Body of pancreas (tissue), 4 donors: ENCODE data around the gene EML6. TPM values are rescaled to one million over a fixed set of nuclear protein-coding genes. Genes with fewer than 3 reads are reported as not detected.

ENCODE experiments used
- ATAC-seq: fragments of 150-250 bp; one replicate; pipeline ENCODE4 v1.9.1; 2016
- DNase-seq, 4 donors: peaks; one replicate each; pipeline ENCODE4 v3.0.0-alpha.2; 2019
- H3K27ac ChIP-seq, 4 donors: fragments of 200-600 bp; sonication (generic); 1 replicate in 3 of 4; 2 replicates in 1 of 4; pipeline versions ENCODE4 v1.5.1 to v1.6.1; 2016 to 2019; ENCODE audit warnings: mild to moderate bottlenecking in 1 of 4, mixed read lengths in 1 of 4, moderate library complexity in 1 of 4
- H3K27me3 ChIP-seq, 2 donors: fragments of 200-600 bp; sonication (generic); one replicate each; pipeline ENCODE4 v1.6.0; 2016; ENCODE audit warnings: mild to moderate bottlenecking in 1 of 2
- H3K36me3 ChIP-seq, 2 donors: fragments of 200-600 bp; sonication (generic); replicated peaks in 1 of 2; 2 replicates each; pipeline ENCODE4 v1.5.1; 2016; ENCODE audit warnings: low read depth in 2 of 2; ENCODE audit not compliant: insufficient read depth in 1 of 2
- H3K4me1 ChIP-seq: fragments of 200-600 bp; sonication (generic); one replicate; pipeline ENCODE4 v1.6.0; 2016
- H3K4me3 ChIP-seq, 2 donors: fragments of 200-600 bp; sonication (generic); 1 replicate in 1 of 2; 2 replicates in 1 of 2; pipeline ENCODE4 v1.5.1; 2016 to 2019
- H3K9me3 ChIP-seq, 3 donors: fragments of 200-600 bp; sonication (generic); 1 replicate in 2 of 3; 2 replicates in 1 of 3; pipeline ENCODE4 v1.5.1; 2016
- CTCF ChIP-seq, 7 experiments: fragments of 450-650 bp in 4 of 7; fragments of 200-600 bp in 3 of 7; sonication (generic) in 3 of 7; IDR thresholded peaks; one replicate each; pipeline ENCODE4 v1.5.1; 2016 to 2019; ENCODE audit warnings: antibody characterized with exemption in 7 of 7
- POLR2A ChIP-seq, 3 donors: fragments of 450-650 bp; IDR thresholded peaks; one replicate each; pipeline ENCODE4 v1.6.1; 2016; ENCODE audit warnings: antibody characterized with exemption in 3 of 3, mild to moderate bottlenecking in 2 of 3
- WGBS, 2 donors: methylation state at CpG; one replicate each; pipeline ENCODE4 v1.1.5; 2017; 5-methylcytosine and 5-hydroxymethylcytosine counted together
- intact Hi-C: fragments of 100-400 bp; cut with DNase I; formaldehyde crosslinking; loops from one replicate; pipeline ENCODE4 v1.15.1; 2023
- total RNA-seq, 2 donors: library from RNA; depleted of rRNA; stranded (reverse); fragments of >200 nt; gene quantifications; one replicate each; pipeline ENCODE4 v1.1.0, GENCODE V29; 2016

Gene EML6
- total RNA-seq, 2 donors from 2014 or later = 2.3 to 2.6 TPM

DNA sequence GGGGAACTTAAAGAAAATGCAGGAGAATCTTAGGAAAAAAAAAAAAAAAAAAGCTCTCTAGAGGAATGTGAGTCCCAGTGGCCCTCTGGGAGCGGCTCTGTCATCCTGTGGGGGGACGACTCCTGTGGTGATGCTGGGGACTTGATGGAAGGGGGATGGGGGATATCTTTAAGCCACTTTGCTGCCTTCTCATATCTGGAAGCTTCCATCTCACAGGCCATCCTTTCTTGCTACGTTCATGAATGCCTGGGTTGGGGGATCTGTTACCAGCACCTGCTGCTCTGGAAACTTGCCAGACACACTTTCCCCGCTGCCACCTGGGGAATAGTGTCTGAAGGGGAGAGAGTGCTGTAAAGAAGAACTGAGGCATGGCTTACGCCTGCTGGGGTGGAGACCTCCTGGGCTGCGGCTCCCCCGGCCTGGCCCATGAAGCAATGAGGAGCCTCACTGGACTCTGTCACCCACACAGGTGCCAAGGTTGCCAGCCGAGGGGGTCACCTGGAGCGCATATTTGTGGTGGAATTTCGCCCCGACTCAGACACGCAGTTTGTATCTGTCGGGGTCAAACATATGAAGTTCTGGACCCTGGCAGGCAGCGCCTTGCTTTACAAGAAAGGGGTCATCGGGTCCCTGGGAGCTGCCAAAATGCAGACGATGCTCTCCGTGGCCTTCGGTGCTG is 234.0 kb downstream of the EML6 start:
- H3K27ac ChIP-seq = no peak overlapping the region
- H3K36me3 ChIP-seq = no peaks in the 10 kb centered on the region
- H3K4me1 ChIP-seq = peaks cover 13% of the 10 kb centered on the region
- no peak overlapping the region for H3K4me3 ChIP-seq
- 90 to 91% methylated on average over 14 to 18 of the region's 18 CpGs for WGBS, 2 donors
- no peaks in the 10 kb centered on the region for H3K27me3 ChIP-seq
- no peaks in the 10 kb centered on the region for H3K9me3 ChIP-seq
- TF ChIP-seq CTCF (IDR thresholded peaks at IDR 0.05) = no peak
- TF ChIP-seq POLR2A (IDR thresholded peaks at IDR 0.05) = no peak
- intact Hi-C loops = no loop called here
- DNase-seq (no peak), ATAC-seq (no peak)

- H3K27ac ChIP-seq = no peak overlapping the region
- H3K4me3 ChIP-seq = no peak overlapping the region
- DNase-seq = no peak
- no peaks in the 10 kb centered on the region for H3K9me3 ChIP-seq
- WGBS, 2 donors = 87 to 89% methylated on average over 14 of the region's 14 CpGs
- H3K4me1 ChIP-seq = peaks cover 13% of the 10 kb centered on the region
- intact Hi-C loops = no loop called here
- no peaks in the 10 kb centered on the region for H3K36me3 ChIP-seq
- no peak for ATAC-seq
- H3K27me3 ChIP-seq = no peaks in the 10 kb centered on the region
- TF ChIP-seq POLR2A (IDR thresholded peaks at IDR 0.05) = no peak
These were observed 235.4 kb downstream of the EML6 start for GRCh38 chr2:54958717-54959371.

GRCh38 chr2:54960164-54960563 is 236.7 kb downstream of the EML6 start:
- Histone ChIP-seq H3K27me3 (no peaks in the 10 kb centered on the region), H3K27ac (no peak overlapping the region), H3K4me1 (peaks cover 13% of the 10 kb centered on the region), H3K36me3 (no peaks in the 10 kb centered on the region), H3K4me3 (no peak overlapping the region), H3K9me3 (no peaks in the 10 kb centered on the region)
- TF ChIP-seq POLR2A (IDR thresholded peaks at IDR 0.05) = no peak
- TF ChIP-seq CTCF (IDR thresholded peaks at IDR 0.05) = no peak
- ATAC-seq (no peak), DNase-seq (no peak)
- 81 to 87% methylated on average over 7 of the region's 7 CpGs for WGBS, 2 donors
- intact Hi-C loops = no loop called here

DNA sequence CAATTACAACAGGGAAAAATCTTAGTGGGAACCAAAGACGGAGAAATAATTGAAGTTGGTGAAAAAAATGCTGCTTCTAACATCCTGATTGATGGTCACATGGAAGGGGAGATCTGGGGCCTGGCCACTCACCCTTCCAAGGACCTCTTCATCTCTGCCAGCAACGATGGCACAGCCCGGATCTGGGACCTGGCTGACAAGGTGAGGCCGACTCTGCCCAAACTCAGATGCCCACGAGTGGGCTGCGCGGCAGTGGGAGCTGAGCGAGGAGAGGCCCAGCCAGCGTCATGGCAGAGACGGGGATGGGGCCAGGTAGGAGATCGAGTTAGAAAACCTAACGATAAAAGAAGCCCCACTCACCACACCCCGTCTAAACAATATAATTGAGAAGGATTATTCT is 239.0 kb downstream of the EML6 start:
- DNase-seq = no peak
- Histone ChIP-seq H3K4me3 (no peak overlapping the region), H3K36me3 (no peaks in the 10 kb centered on the region), H3K27me3 (no peaks in the 10 kb centered on the region), H3K4me1 (no peaks in the 10 kb centered on the region), H3K9me3 (no peaks in the 10 kb centered on the region), H3K27ac (no peak overlapping the region)
- TF ChIP-seq CTCF (IDR thresholded peaks at IDR 0.05) = no peak
- TF ChIP-seq POLR2A (IDR thresholded peaks at IDR 0.05) = no peak
- no peak for ATAC-seq
- intact Hi-C loops = no loop called here
- WGBS, 2 donors = 91 to 96% methylated on average over 13 of the region's 13 CpGs

DNA sequence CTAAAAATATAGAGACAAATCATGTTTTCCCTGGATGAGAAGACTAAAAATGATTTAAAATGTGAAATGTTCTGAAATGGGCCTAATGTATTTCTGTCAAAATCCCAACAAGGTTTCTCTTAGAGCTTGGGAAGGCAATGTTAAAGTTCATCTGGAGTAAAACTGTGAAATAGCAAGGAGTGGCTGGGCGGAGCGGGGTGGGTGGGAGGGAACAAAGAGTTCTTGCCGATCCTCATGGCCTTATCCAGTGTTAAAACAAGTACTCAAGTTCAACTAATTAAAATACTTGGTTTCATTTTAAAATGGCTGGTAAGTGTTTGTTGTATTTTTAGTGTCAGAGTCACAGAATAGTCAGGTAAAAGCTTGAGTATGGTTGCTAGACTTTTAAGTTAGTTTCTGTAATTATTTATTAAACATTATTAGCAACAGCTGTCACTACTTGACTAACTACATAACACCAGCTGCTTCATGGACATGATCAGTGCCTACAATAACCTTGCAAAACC is 239.5 kb downstream of the EML6 start:
- intact Hi-C loops = no loop called here
- H3K4me3 ChIP-seq = no peak overlapping the region
- H3K27me3 ChIP-seq = no peaks in the 10 kb centered on the region
- no peaks in the 10 kb centered on the region for H3K9me3 ChIP-seq
- no peak overlapping the region for H3K27ac ChIP-seq
- no peaks in the 10 kb centered on the region for H3K36me3 ChIP-seq
- no peak for DNase-seq
- no peaks in the 10 kb centered on the region for H3K4me1 ChIP-seq
- WGBS, 2 donors = 81 to 83% methylated on average over 3 of the region's 3 CpGs
- TF ChIP-seq POLR2A (IDR thresholded peaks at IDR 0.05) = no peak
- TF ChIP-seq CTCF (IDR thresholded peaks at IDR 0.05) = no peak
- no peak for ATAC-seq
